Skeletal muscle satellite cell (primary cell): ENCODE results near the gene CARD14.

Experiments
- H3K27me3 ChIP-seq: 2 replicates; pipeline ENCODE4 v1.7.0; 2013; ENCODE audit warnings: low read length; ENCODE audit not compliant: control insufficient read depth, insufficient read depth
- H3K36me3 ChIP-seq: 2 replicates; pipeline ENCODE4 v1.7.0; 2013; ENCODE audit warnings: mild to moderate bottlenecking, control low read depth, low read length; ENCODE audit not compliant: insufficient read depth
- H3K4me1 ChIP-seq: 2 replicates; pipeline ENCODE4 v1.7.0; 2013; ENCODE audit warnings: low read length; ENCODE audit not compliant: control insufficient read depth, insufficient read depth
- H3K4me2 ChIP-seq: 2 replicates; pipeline ENCODE4 v1.7.0; 2013; ENCODE audit warnings: mild to moderate bottlenecking, low read length
- H3K4me3 ChIP-seq: 2 replicates; pipeline ENCODE4 v1.7.0; 2013; ENCODE audit warnings: low read length
- H3K9ac ChIP-seq: 2 replicates; pipeline ENCODE4 v1.7.0; 2013; ENCODE audit warnings: mild to moderate bottlenecking, low read depth, low read length, moderate library complexity
- H3K9me3 ChIP-seq: replicated peaks from 2 replicates; pipeline ENCODE4 v1.7.0; 2013; ENCODE audit warnings: mild to moderate bottlenecking, control low read depth, low read length

The CARD14 gene

DNA sequence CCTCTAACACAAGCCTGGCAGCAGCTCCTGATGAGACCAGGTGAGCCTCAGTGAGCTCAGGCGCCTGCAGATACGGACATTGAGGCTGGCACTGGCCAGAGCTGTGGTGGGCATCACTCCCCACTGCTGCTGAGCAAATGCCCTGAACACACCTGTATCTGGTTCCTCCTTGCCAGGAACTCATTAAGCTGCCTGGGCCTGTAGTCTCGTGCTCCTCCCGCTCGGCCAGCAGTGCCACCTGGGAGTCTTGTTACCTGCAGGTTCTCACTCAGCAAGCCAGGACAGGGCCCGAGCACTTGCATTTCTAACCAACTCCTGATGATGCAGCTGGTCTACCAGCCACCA lies 36.2 kb upstream of the CARD14 start:
- H3K4me1 ChIP-seq = no peaks in the 10 kb centered on the region
- H3K36me3 ChIP-seq = peaks cover 56% of the 10 kb centered on the region
- no peak overlapping the region for H3K4me2 ChIP-seq
- H3K27me3 ChIP-seq = no peaks in the 10 kb centered on the region
- no peaks in the 10 kb centered on the region for H3K9me3 ChIP-seq
- no peak overlapping the region for H3K9ac ChIP-seq
- H3K4me3 ChIP-seq = no peak overlapping the region

DNA sequence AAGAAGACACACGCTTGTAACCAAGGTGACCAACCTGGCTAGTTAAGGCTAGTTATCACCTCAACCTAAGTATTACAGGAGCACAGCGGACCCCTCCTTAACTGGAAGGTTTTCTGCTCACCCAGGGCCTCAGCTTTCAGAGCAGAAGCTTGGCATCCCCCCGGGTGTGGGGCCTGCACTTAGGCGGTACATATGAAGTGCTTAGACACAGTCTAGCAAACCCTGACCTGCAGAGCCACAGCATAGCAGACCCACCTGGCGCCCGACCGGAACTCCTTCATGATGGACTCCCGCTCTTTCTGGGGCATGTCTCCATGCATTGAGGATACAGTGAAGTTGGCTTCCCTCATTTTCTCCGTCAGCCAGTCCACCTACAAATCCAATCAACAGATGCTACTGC lies 32.7 kb upstream of the CARD14 start:
- no peaks in the 10 kb centered on the region for H3K4me1 ChIP-seq
- H3K4me3 ChIP-seq = no peak overlapping the region
- H3K36me3 ChIP-seq = peaks cover 84% of the 10 kb centered on the region
- H3K9ac ChIP-seq = no peak overlapping the region
- no peaks in the 10 kb centered on the region for H3K9me3 ChIP-seq
- no peak overlapping the region for H3K4me2 ChIP-seq
- H3K27me3 ChIP-seq = no peaks in the 10 kb centered on the region

DNA sequence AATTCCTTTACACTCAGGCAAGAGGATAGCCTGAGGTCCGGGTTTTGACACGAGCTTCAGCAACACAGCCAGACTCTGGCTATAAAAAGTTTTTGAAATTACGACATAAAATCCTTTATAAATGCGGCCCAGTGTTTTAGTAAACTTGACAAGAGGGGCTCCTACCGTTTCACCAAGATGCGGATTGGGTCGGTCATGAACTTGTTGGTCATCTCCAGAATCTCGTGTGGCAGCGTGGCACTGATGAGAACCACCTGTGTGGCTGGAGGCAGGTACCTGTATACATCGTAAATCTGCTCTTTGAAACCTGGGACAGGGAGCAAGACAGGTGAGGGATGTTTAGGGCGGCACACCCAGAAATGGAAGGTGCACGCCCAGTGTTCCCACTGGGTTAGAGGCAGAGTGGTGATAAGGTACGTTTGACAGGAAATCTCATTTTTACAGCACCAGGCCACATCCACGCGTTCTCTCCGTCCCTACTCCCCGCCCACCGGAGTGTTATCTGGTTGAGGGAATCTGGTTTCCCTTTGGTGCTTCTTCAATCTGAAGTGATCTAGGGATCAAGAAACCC lies 30.9 kb upstream of the CARD14 start:
- H3K36me3 ChIP-seq = peaks cover 88% of the 10 kb centered on the region
- no peaks in the 10 kb centered on the region for H3K9me3 ChIP-seq
- H3K4me3 ChIP-seq = no peak overlapping the region
- no peaks in the 10 kb centered on the region for H3K4me1 ChIP-seq
- H3K27me3 ChIP-seq = no peaks in the 10 kb centered on the region
- no peak overlapping the region for H3K4me2 ChIP-seq
- H3K9ac ChIP-seq = no peak overlapping the region

DNA sequence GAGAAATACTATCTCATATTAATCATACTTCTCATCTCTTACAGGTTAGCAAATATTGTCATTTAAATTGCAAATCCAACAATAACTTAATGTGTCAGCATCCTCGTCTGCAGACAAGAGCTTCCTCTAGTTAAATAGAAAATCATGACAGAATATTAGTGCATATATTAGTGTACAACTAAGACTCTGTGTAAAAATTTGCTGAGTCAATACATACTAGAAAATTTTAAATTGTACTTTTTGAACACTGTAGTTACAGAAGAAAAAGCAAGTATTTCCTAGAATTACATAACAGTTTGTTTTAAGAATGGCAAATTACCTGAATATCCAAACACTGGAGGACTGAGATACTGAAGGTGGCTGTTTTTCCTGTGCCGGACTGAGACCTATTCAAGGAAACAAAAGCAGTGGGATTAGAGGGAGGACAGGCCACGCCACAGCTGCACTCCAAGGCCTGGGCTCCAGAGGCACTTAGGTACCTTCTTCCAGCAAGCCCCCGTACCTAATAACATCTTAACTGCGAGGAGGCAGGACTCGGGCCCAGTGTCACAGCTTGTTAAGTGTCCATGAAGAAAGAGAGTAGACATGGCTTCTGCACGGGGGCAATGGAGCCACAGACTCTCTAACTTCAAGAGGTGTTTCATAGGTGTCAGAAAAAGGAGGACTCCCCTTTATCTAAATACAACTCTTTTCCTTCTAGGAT lies 28.2 kb upstream of the CARD14 start:
- Histone ChIP-seq H3K4me2 (no peak overlapping the region), H3K4me1 (peaks cover 11% of the 10 kb centered on the region), H3K27me3 (no peaks in the 10 kb centered on the region), H3K36me3 (peaks cover 73% of the 10 kb centered on the region), H3K4me3 (no peak overlapping the region), H3K9ac (no peak overlapping the region), H3K9me3 (no peaks in the 10 kb centered on the region)

DNA sequence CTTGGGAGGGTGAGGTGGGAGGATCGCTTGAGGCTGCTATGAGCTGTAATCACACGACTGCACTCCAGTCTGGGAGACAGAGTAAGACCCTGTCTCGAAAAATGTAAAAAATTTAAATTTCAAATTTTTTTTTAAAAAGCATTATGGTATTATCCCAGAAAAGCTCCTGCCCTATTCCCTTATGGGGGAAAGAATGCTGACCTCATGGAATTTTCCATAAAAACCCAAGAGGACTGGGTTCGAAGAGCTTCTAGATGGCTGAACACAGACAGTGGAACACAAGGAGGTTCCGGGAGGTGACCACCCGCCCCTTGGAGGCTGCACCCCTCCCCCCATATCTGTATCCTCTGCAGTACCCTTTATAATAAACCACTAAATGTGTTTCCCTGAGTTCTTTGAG lies 26.9 kb upstream of the CARD14 start:
- no peak overlapping the region for H3K4me2 ChIP-seq
- no peaks in the 10 kb centered on the region for H3K27me3 ChIP-seq
- no peaks in the 10 kb centered on the region for H3K9me3 ChIP-seq
- H3K36me3 ChIP-seq = peaks cover 60% of the 10 kb centered on the region
- H3K4me3 ChIP-seq = no peak overlapping the region
- peaks cover 11% of the 10 kb centered on the region for H3K4me1 ChIP-seq
- H3K9ac ChIP-seq = no peak overlapping the region

DNA sequence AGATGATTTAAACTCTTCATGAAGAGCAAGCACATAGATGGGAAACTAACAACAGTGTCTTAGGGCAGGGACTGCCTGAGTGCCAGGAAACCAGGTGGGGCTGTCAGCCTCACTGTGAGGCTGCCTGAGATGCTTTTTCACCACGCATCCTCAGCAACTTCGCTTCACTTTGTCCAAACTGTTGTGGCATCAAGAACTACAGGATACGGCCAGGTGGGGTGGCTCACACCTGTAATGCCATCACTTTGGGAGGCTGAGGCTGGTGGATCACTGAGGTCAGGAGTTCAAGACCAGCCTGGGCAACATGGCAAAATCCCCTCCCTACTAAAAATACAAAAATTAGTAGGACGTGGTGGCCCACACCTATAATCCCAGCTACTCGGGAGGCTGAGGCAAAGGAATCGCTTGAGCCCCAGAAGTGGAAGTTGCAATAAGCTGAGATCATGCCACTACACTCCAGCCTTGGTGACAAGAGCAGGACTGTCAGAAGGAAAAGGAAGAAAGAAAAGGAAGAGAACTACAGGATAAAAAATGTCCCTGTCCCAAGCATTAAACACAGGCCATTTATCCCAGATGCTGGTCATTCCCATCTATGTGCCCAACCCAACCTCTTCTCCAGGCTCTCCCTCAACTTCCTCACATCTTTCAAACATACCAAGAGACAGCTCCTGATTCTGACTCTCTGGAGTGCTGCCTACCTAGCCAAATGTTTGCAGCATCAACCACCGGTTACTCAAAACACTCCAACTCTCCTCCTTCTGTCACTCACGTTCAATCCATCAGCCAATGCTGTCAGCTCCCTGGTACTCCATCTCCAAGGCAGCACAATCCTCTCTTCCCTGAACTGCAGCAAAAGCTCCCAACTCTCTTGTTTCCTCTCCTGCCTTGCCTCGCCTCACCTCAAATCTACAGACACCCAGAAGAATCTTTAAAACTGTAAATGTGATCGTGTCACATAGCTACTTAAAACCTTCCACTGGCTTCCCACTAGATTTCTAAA lies 24.5 kb upstream of the CARD14 start:
- Histone ChIP-seq H3K27me3 (no peaks in the 10 kb centered on the region), H3K4me2 (peak overlapping the region; percentile 91), H3K9ac (peak overlapping the region; percentile 89), H3K4me1 (peaks cover 14% of the 10 kb centered on the region), H3K4me3 (peak overlapping the region; percentile 91), H3K9me3 (no peaks in the 10 kb centered on the region), H3K36me3 (peaks cover 37% of the 10 kb centered on the region)

DNA sequence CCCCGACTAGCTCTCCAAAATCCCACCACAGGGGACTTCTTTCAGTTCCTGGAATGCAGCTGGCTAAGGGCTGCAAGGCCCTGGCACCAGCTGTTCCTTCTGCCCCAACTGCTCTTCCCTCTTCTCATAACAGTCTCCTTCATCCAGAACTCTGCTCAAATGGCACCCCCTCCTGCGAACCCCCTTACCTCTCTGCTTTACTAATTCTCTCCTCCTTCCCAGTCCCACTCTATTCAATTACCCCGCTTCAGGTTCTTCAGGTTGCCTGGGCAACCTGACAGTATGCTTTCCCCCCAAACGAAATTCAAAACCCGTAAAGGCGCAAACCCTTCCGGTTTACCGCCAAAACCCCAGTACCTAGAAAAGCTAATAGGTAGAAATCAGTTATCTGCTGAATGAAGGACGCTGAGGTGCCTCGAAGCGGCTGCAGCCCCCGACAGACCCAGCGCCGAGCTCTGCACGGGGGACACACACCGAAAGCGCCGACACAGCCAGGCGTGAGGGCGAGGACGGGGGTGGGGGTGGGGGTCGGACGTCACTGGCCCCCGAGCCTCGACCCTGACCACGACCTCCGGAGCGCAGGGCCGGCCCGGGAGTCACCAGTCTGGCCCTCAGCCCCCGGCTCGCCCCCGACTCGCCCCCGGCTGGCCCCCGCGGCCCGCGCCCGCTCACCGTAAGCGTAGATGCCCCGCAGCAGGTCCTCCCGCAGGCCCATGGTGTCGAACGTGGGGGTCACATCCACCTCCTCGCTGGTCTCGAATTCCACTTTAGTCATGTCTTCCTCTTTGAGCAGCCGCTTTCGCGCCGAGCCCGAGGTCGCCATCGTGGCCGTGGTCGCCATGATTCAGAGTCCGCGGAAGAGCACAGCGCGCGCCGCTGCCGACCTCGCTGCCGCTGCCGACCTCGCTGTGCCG lies 23.5 kb upstream of the CARD14 start:
- H3K36me3 ChIP-seq = peaks cover 31% of the 10 kb centered on the region
- H3K9me3 ChIP-seq = no peaks in the 10 kb centered on the region
- H3K27me3 ChIP-seq = no peaks in the 10 kb centered on the region
- H3K4me3 ChIP-seq = peak overlapping the region; percentile 91
- peak overlapping the region; percentile 89 for H3K9ac ChIP-seq
- H3K4me2 ChIP-seq = peak overlapping the region; percentile 91
- H3K4me1 ChIP-seq = peaks cover 18% of the 10 kb centered on the region

DNA sequence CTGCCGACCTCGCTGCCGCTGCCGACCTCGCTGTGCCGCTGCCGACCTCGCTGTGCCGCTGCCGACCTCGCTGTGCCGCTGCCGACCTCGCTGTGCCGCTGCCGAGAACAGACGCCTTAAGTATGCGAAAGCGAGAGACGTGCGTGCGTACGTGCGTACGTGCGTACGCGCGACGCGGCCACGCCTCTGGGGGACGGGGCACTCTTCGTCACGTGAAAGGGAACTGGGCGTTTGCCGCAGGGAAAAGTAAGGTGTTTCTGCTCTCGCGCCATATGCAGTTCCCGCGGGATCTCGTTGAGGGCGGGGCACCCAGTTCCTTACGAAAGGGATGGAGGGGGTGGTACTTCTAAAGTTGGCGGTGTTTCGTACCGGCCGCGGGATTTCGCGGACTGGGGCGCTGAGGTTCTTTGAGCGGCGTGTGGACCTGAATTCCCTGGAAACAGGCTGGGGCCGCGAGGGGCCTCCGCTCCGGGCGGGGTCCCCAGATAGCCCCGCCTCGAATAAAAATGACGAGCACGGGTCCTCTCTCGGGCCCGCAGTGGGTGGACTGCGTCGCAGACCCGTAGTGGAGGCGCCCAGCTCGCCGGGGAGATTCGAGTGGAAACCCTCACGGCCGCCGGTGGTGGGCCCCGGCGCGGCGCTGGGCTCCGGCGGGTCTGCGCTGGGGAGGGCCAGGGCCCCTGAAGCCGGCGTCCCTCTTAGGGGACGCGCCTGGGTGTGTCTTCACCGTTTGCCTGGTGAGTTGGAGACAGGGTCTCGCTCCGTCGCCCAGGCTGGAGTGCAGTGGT lies 22.6 kb upstream of the CARD14 start, which contains the start of gene EIF4A3:
Gene EIF4A3, minus strand, starts transcription at position 94 of the 788 bp plus-strand sequence. CDS start 167 bp downstream, outside the sequence.
- H3K4me1 ChIP-seq = peaks cover 27% of the 10 kb centered on the region

DNA sequence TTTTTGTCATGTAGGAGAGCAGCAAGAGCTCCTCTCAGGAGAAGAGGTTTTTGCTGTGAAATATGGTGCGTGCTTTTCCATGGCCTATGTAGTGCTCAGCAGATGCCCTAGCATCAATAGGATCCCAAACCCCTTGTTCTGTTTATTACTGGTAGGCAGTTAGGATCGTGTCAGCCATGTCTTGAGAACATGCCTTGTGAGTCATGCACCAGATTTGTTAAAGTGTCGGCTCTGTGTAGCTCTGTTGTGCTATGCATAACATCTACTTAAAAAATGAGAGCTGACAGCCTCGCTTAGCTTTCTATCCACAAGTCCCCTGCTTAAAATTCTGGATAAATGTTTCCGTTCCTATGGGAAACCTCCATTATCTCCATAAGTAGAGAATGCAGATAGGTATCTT lies 18.5 kb upstream of the CARD14 start:
- H3K36me3 ChIP-seq = no peaks in the 10 kb centered on the region
- H3K4me1 ChIP-seq = peaks cover 19% of the 10 kb centered on the region
- H3K4me3 ChIP-seq = no peak overlapping the region
- H3K4me2 ChIP-seq = no peak overlapping the region
- no peaks in the 10 kb centered on the region for H3K27me3 ChIP-seq
- no peak overlapping the region for H3K9ac ChIP-seq
- H3K9me3 ChIP-seq = peaks cover 7% of the 10 kb centered on the region

More for the DNA sequence above, 22.6 kb upstream of the CARD14 start, which contains the start of gene EIF4A3:
- Histone ChIP-seq H3K27me3 (no peaks in the 10 kb centered on the region), H3K36me3 (peaks cover 22% of the 10 kb centered on the region), H3K9ac (peak within 1 kb of the TSS; percentile 98), H3K4me2 (peak within 1 kb of the TSS; percentile 91), H3K9me3 (no peaks in the 10 kb centered on the region), H3K4me3 (peak within 1 kb of the TSS; percentile 91)

DNA sequence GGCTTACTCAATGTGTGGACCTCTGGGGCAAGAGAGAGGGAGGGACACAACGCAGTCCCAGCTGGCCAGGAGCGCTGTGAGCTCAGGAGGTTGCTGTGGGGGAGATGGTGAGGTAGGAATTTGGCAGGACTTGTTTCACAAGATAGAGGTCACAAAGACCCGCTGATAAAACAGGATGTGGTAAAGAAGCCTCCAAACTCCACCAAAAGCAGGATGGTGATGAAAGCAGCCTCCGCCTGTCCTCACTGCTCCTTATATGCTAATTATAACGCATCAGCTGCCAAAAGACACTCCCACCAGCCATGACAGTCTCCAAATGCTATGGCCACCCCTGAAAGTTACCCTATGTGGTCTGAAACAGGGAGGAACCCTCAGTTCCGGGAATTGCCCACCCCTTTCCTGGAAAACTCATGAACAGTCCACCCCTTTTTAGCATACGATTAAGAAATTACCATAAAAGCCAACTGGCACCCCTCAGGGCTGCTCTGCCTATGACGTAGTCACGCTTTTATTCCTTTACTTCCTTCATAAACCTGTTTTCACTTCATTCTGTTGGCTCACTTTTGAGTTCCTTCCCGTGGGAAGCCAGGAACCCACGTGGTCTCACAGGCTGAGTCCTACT lies 17.6 kb upstream of the CARD14 start:
- H3K4me1 ChIP-seq = peaks cover 20% of the 10 kb centered on the region
- no peak overlapping the region for H3K4me3 ChIP-seq

More for the DNA sequence above, 17.6 kb upstream of the CARD14 start:
- no peaks in the 10 kb centered on the region for H3K36me3 ChIP-seq
- H3K27me3 ChIP-seq = no peaks in the 10 kb centered on the region
- H3K9me3 ChIP-seq = peaks cover 7% of the 10 kb centered on the region
- no peak overlapping the region for H3K4me2 ChIP-seq
- no peak overlapping the region for H3K9ac ChIP-seq
